OCI-M2 (cell line): ENCODE data around the gene VN1R5.
"Not testable (repeated sequence)": the region's sequence is repeated elsewhere in the genome, so short reads cannot be mapped to it uniquely, and the experiment has no call there.

Experiments
- DNase-seq: peaks from one replicate; lab custom pipeline; 2025; ENCODE audit not compliant: unreplicated experiment; lab: John Stamatoyannopoulos, UW

VN1R5 gene

DNA sequence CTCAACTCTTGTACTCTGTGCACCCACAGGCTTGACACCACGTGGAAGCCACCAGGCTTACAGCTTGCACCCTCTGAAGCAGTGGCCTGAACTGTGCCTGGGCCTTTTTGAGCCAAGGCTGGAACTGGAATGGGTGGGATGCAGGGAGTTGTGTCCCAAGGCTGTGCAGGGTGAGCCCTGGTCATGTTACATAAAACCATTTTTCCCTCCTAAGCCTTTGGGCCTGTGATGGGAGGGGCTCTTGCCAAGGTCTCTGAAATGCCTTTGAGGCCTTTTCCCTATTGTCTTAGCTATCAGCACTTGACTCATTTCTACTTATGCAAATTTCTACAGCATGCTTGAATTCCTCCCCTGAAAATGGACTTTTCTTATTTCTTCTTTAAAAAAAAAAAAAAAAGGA is 14.1 kb downstream of the VN1R5 start:
- no peak for DNase-seq

DNA sequence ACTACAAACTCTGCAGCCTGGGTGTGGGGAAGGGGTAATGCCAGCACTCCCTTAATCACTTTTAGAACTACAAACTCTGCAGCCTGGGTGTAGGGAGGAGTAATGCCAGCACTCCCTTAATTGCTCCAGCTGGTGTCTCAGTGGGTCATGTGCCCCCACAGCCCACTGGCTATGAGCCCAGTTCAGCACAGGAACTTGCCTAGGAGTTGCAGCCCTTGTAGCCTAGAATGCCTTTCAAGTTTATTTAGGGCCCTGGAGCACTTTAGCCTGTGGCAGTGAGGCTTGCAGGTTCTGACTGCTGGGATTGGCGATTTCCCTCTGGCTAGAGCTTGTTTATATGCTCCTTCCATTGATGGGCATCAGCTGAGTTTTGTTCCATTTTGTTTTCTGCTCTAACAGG is 17.1 kb downstream of the VN1R5 start:
- DNase-seq: no peak

DNA sequence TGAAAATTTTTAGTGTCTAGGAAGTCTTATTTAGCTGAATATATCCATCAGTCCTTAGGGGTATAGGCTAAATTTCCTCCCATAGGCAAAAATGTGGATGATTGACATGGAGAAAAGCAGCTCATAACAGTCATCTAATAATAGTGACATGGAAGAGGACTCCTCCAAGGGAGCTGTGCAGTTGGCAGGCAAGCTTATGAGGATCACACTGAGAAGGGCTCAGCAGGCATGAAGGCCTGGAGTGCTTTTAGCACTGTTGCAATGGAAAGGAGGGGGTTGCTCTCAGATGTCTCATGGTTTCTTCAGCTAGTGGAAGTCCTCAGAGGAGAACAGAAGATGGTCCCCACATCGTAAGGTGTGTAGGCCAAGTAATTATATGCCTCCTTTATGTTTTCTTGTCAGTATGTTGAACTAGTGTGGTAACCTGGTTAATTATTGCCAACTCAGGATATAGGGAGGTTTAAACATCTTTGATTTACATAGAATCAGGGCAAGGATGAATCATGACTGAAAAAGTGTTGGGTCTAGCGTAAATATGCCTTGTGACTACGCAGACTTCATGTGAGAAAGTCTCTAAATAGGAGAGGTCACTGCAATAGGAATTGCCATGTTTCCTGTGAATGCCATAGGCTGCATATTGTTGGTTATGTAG is 18.9 kb downstream of the VN1R5 start:
- no peak for DNase-seq

DNA sequence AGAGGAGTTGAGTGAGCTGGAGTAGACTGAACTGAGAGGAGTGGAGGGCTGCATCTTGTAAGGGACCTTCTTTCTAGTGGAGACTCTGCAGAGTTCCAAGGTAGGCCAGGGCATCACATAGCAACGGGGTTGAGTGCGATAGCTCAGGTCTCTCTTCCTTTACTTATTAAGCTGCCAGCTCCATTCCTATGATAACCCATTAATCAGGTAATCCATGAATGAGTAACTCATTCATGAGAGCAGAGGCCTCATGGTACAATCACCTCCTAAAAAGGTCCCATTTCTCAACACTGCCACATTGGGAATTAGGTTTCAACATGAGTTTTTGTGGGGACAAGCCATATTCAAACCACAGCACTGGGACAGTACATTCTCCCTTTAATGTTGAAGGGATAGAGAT is 21.3 kb downstream of the VN1R5 start:
- no peak for DNase-seq

DNA sequence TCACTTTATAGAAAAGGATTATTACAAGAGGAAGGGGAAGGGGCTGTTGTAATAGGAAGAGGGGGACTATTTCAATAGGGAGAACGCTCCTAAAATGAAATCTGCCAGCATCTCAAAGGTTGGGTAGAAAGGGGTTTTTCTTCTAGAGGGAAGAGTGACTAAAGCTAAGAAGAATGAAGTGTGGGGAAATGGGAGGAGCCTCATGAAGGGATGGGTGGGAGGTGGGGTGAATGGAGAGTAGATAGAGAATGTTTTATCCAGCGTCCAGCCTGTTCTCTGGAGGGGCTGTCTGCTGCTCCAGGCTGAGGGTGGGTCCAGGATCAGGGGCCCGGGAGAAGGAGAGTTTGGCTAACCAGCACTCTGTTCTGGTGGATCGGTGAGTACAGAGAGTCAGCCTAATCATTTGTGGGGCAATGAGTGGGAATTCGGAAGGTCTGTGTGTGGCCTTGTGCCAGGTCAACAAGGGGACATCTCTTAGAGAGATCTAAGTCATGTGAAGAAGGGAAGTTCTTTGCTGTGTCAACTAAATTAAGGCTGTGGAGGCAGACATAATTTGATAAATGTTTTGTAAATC is 25.2 kb downstream of the VN1R5 start:
- no peak for DNase-seq

DNA sequence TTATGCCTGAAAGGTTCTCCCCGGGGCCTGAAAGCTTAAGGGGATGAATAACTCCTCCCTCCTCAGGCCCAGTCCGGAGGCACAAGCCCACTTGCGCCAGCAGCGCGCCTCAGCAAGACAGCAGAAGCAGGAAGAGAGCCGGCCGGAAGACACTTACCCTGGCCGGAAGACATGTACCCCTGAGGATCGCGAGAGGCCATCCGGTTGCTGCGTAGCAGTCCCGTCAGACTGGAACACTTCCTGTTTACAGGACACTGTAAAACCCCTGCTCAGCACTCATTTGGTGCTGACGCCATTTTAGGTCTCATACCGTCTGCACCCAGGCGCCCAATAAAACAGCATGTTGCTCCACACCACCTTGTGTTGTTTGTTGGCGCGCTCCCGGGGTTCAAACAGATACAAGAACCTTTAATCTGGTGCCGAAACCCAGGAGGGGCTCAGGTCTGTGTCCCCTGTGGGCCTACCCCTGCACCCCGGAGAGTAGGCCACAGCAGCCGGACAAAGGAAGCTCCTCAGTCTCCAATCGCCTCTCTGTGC is 30.3 kb downstream of the VN1R5 start:
- DNase-seq: no peak

DNA sequence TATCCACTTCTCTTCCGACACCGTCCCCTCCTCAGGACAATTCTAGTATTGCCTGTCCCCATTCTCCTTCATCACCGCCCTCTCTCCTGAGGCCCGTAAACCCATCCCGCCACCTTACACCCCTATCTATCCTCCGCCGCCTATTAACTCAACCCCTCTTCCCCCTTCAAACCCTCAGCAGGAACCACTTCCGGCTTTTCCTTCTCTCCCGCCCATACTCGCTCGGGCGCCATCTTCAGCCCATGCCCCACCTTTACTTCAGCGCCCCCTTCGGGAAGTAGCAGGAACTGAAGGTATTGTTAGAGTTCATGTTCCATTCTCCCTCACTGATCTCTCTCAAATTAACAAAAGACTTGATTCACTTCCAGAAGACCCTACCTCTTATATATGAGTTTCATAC is 31.6 kb downstream of the VN1R5 start:
- DNase-seq: no peak

DNA sequence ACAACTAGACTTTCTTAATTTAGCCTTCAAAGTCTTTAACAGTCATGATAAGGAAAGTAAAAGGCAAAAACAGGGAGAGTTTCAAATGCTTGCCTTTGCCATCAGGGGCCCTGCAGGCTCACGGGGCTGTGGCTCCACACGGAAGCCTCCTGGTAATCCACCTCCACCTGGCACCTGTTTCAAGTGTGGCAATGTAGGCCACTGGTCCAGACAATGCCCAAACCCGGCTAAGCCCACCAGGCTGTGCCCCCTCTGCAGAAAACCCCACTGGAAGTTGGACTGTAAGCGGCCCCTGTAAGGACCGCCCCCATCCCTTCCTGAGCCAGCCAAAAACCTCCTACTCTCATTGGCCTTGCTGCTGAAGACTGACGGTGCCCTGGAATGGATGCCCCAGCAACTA is 32.5 kb downstream of the VN1R5 start:
- no peak for DNase-seq

DNA sequence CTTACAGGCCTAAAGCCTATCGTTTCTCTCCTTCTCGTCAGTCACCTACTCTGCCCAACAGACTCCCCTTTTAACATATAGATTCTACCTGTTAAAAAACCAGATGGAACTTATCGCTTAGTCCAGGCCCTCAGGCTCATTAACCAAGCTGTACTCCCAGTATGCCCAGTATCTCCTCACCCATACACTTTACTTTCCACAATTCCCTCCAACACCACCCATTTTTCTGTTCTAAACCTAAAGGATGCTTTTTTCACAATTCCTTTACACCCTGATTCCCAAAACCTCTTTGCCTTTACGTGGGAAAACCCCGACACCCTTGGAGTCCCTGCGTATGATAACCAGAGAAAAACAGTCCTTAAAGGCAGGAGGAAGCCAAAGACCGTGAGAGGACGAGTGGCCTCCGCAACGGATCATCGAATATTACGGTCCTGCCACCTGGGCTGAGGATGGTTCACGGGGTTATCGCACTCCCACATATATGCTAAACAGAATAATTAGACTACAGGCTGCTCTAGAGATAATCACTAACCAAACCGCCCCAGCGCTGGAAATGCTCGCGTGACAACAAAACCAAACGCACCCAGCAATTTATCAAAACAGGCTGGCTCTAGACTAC is 33.5 kb downstream of the VN1R5 start:
- not testable (repeated sequence) for DNase-seq

DNA sequence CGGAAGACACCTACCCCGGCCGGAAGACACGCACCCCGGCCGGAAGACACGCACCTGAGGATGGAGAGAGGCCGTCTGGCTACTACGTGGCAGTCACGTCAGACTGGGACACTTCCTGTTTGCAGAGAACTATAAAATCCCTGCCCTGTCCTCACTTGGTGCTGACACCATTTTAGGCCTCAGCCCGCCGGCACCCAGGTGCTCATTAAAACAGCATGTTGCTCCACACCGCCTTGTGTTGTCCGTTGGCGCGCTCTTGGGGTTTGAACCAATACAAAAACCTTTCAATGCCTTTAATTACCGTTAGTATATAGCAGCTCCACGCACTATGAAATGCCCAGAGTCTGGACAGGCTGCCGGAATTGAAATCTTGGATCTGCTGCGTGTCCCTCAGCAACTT is 34.7 kb downstream of the VN1R5 start:
- DNase-seq: no peak

DNA sequence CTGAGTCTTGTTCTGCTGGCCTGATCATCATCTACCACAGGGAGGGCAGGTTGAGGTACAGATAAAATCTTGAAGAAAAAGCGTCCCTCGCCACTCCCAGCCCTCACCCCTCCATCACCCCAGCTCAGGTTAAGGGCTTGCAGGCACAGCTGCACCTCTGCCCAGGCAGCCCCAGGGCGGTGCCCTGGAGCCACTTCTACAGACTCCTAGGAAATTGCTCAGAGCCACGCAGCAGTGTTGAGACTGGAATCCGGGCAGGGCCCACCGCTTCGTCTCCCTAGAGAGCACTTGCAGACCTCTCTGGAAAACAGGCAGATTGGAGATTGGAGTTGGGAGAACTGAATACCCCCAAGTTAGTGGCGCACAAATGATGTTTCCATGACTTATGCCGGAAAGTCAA is 35.3 kb downstream of the VN1R5 start:
- DNase-seq: no peak

DNA sequence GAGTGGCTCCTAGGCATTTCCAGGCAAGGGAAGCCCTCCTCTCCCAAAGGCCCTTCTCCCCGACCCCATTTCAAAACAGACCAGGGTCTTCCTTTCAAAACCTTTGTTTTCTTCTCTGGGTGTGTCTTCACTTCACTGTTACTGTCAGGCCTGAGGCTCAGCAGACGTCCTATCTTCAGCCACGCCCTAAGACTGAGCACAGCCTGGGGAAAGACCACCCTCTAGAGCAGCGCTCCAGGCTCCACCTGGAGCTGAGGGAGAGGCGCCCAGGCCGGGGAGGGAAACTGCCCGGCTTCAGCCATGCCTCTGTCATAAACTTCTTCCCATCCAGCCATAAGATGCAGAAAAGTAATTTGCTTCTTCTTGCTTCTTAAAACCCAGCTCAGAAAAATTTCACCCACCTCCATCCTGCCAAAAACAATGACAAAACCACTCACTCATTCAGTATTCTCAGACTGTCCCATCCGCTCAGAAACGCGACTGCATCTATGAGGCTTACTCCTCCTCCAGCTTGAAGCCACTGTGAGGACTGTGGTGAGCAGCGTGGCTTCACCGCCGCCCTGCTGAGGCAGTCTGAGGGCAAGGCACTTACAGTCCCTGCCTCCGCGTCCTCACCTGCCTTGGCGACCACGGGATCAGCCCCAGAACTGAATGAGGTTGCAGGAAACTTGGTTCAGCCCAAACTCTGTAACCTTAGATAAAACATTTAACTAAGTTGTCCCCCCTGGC is 36.1 kb downstream of the VN1R5 start:
- no peak for DNase-seq

DNA sequence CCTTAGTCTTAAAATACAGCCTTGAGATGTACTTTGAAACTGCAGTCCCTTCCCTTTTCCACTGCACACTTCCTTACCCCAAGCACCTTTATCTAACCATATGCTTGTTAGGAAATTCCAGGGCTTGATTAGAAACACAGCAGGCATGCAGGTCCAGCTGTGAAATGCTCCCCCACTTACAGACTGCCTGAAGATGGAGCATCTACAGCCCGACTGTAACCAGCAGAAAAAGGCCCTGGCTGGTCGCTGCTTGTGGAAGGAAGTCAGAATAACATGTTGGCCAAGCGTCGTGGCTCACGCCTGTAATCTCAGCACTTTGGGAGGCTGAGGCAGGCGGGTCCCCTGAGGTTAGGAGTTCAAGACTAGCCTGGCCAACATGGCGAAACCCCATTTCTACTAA is 37.2 kb downstream of the VN1R5 start:
- no peak for DNase-seq

DNA sequence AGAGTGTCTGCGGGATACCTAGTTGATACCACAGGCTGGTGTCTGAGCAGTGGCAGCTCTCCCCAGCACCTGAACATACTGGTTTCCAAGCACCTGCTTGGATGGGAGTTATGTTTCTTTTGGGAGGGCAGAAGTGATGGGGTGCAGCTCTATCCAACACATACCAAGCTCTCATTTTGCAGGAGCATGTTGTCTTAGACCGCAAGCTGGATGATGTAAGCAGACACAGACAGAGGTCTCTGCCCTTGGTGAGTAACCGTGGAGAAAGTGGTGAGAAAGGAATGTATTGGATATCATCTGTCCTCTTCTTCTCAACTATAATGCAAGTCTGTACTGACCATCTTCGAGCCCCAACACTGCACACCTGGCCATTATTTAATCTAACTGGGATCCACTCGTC is 38.4 kb downstream of the VN1R5 start:
- DNase-seq: no peak

DNA sequence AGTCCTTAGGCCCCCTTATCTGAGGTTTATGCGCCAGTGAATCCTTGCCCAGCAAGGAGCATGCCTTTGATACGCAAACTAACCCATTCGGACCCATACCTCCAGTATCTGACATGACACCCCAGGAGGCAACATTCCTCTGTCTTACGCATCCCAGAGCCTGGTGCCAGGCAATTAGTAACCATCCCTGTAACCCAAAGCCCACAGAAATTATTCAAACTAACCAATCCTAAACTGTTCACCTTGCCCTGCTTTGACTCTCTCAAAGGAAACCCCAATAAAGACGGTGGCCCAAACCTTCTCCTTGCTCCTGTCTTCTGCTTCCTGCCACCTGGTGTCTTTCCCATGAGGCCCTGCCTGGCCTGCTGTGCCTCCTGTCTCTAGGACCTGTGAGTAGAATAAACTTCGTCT is 39.4 kb downstream of the VN1R5 start:
- DNase-seq: no peak

DNA sequence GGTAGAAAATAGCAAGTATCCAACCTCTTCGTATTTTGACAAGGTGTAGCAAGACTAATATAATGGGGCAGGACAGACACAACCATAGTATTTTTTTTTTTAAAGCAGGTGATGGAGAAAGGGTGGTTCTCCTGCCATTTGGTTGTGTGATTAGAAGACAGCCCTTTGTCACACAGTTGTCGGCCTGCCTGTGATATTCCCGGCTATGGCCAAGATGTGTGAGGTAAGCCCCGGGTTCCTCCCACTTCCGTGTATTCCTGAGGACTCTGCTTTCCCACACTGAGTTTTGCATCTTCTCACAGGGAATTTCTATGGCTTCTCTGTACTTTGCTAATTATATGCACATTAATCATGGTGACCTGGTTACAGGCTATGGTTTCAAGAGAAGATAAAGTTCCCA is 39.9 kb downstream of the VN1R5 start:
- no peak for DNase-seq

DNA sequence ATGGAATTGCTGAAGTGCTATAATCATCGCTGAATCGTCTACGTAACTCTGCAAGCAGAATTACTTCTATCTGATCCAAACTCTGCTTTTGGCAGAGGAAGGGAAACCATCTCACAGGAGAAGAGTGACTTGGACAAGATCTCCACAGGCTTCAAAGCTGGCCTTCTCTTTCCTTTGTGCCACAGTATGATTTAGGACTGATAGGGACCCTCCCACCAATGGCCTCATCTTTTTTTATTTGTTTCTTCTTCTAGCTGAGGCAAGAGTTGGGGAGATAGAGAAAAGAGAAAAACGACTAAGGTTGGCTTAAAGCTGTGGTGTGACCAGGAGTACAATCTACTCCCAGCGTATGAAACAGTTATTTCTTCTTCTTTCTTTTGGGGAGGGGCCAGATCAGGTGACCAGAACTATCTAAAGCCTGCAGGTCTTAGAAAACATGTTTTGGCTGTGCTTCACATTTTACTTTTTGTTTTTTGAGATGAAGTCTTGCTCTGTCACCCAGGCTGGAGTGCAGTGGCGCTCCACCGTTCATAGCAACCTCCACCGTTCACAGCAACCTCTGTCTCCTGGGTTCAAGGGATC is 40.8 kb downstream of the VN1R5 start:
- DNase-seq: no peak

DNA sequence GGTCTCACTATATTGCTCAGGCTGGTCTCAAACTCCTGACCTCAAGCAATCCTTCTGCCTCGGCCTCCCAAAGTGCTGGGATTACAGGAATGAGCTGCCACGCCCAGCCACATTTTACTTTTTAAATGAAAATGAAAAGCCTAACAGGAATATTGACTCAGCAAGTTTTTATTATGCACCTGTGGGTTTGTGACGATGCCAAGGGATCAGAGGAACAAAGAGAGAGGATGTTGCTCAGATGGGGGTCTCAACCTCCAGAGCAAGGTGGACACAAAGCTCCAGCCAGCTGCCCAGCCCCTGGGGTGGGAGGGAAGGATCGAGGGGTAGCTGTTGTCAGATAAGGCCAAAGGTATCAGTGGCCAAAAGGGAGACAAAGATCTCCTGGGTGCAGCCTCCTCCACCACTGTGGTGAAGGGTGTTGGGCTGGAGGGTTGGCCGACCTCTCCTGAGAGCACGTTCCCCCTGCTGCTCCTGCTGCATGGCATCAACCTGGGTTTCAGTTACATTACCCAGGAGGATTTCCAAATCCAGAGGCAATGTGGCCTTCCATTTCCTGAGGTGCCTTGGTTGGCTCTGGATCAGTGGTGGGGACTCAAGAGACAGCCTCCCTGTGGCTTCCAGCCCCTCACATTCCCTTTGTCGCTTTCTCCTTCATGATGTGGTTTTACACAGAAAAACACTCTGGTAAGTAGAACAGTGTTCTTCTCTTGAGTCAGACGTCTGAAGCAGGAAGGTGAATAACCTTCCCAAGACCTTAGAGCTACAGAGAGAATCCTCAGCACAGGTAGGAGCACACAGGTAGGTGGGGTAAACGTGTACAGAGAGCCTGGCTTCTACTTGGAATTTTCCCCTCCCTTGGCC is 41.6 kb downstream of the VN1R5 start:
- DNase-seq: no peak

DNA sequence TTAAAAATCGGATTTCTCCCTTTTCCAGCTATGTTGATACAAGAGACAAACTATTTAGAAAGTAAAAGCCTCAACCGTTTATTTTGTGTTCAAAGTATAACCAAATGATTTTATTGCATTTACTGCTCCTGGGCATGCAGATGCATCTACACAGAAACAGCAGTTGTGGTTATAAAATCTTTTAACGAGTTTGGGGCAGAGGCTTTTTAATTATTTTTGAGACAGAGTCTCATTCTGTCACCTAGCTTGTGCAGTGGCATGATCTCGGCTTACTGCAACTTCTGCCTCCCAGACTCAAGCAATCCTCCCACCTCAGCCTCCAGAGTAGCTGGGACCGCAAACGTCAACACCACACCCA is 42.2 kb downstream of the VN1R5 start:
- DNase-seq: no peak

DNA sequence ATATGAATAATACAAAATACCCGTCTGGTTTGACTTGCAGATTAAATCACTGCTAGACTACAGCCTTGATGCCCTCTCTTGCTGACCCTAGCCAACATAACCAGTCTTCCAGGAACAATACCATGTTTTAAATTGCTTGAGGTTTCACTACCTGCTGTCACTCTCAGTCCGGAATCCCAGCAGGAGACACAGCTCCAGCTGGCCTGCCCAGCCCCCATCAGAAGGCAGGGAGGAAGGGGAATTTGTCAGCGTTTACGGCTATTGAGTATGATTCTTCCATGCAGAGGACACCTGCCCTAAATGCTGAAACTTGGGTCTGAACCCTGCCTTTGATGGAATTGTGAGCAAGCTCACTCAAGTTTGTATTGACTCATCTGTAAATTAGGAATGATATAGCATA is 42.8 kb downstream of the VN1R5 start:
- no peak for DNase-seq
